ENCODE data around the gene CEP76. TPM values are rescaled to one million over a fixed set of nuclear protein-coding genes. Genes with fewer than 3 reads are reported as not detected.

Gene CEP76
- total RNA-seq, 1 donor = 10.1 TPM

DNA sequence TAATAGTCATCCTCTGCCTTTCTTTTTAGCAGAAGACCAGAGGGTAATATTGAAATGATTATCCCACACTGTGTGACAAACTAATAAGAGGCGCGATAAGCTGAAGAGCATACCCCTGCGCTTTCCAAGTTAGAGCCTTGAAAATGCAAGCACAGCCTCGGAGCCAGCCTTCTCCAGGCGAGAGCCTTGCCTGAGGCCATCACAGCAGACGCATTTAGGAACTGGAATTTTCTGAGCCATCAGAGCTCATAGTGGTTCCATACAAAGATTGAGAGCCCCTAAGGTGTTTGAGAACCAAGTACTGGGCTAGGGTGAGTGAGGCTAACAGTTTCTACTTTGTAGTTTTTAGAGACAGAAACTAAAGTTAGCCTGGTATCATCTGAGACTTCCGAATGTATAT is 20.2 kb upstream of the CEP76 start:
- Histone ChIP-seq H3K4me1 (ENCODE audit: insufficient read depth, low read length) (no peaks in the 10 kb centered on the region), H3K4me2 (ENCODE audit: insufficient read depth, low read length) (no peak overlapping the region), H3K79me2 (ENCODE audit: insufficient read depth, low read length) (no peaks in the 10 kb centered on the region), H3K36me3 (ENCODE audit: insufficient read depth, low read length) (peaks cover 49% of the 10 kb centered on the region), H3K9me3 (ENCODE audit: low read depth, low read length) (no peaks in the 10 kb centered on the region), H4K20me1 (ENCODE audit: insufficient read depth, low read length) (no peaks in the 10 kb centered on the region), H3K4me3 (ENCODE audit: insufficient read depth, low read length) (no peak overlapping the region), H3K27me3 (ENCODE audit: insufficient read depth, low read length) (no peaks in the 10 kb centered on the region), H2AFZ (ENCODE audit: low read length) (no peak overlapping the region), H3K27ac (ENCODE audit: low read depth, low read length) (no peak overlapping the region)
- TF ChIP-seq, protein P1, sequence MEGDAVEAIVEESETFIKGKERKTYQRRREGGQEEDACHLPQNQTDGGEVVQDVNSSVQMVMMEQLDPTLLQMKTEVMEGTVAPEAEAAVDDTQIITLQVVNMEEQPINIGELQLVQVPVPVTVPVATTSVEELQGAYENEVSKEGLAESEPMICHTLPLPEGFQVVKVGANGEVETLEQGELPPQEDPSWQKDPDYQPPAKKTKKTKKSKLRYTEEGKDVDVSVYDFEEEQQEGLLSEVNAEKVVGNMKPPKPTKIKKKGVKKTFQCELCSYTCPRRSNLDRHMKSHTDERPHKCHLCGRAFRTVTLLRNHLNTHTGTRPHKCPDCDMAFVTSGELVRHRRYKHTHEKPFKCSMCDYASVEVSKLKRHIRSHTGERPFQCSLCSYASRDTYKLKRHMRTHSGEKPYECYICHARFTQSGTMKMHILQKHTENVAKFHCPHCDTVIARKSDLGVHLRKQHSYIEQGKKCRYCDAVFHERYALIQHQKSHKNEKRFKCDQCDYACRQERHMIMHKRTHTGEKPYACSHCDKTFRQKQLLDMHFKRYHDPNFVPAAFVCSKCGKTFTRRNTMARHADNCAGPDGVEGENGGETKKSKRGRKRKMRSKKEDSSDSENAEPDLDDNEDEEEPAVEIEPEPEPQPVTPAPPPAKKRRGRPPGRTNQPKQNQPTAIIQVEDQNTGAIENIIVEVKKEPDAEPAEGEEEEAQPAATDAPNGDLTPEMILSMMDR (IDR thresholded peaks at IDR 0.05; ENCODE audit: extremely low read depth, low read depth, low read length) = no peak
- DNase-seq (ENCODE audit: insufficient read length, low spot score, missing footprints) = no peak

DNA sequence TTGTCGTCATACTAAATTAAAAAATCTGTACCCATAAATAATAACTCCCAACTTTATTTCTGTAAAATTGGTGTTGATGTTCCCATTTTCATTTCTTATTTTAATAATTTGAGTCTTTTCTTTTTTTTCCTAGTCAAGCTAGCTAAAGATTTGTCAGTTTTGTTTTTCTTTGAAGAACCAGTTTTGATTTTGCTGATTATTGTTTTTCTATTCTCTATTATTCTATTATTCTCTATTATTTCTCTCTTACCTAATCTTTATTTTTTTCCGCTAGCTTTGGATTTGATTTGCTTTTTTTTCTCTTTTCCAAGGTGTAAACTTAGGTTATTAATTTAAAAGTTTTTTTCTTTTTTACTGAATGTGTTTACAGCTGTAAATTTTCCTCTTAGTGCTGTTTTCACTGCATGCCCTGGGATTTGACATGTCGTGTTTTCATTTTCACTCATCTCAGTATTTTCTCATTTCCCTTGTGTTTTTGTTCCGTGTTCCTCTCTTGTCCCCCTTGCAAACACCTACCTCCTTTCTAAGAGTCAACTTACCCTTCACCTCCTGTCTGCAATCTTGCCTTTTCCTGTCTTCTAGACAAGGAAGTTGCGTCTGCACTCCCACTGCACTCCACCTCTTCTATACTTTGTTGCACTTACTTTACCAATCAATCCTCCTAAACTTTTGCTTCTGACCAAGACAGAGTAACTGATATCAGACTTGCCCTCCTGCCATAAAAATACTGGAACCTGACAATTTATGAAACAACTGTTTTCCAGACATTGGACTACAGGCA is 19.2 kb upstream of the CEP76 start:
- Histone ChIP-seq H4K20me1 (ENCODE audit: insufficient read depth, low read length) (no peaks in the 10 kb centered on the region), H2AFZ (ENCODE audit: low read length) (no peak overlapping the region), H3K4me1 (ENCODE audit: insufficient read depth, low read length) (no peaks in the 10 kb centered on the region), H3K79me2 (ENCODE audit: insufficient read depth, low read length) (no peaks in the 10 kb centered on the region), H3K9me3 (ENCODE audit: low read depth, low read length) (no peaks in the 10 kb centered on the region), H3K4me3 (ENCODE audit: insufficient read depth, low read length) (no peak overlapping the region), H3K27me3 (ENCODE audit: insufficient read depth, low read length) (no peaks in the 10 kb centered on the region), H3K27ac (ENCODE audit: low read depth, low read length) (no peak overlapping the region), H3K4me2 (ENCODE audit: insufficient read depth, low read length) (no peak overlapping the region), H3K36me3 (ENCODE audit: insufficient read depth, low read length) (peaks cover 59% of the 10 kb centered on the region)
- TF ChIP-seq, protein P1 (IDR thresholded peaks at IDR 0.05; ENCODE audit: extremely low read depth, low read depth, low read length) = no peak
- DNase-seq (ENCODE audit: insufficient read length, low spot score, missing footprints) = no peak

DNA sequence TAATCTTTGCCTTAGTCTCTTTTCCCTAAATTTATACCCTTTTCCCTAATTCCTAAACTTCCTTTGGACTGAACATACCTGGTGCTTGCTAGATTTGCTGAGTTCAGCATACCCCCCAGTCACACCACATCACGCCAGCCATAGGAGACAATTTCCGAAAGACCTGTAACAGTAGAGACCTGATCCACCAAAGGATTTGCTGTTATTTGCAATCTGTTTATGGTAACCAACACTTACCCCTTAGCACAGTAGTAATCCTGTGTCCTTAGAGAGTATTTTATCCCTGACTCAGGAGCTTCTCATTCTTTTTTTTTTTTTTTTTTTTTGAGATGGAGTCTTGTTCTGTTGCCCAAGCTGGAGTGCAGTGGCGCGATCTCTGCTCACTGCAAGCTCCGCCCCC is 8.9 kb upstream of the CEP76 start:
- Histone ChIP-seq H3K79me2 (ENCODE audit: insufficient read depth, low read length) (peaks cover 21% of the 10 kb centered on the region), H4K20me1 (ENCODE audit: insufficient read depth, low read length) (no peaks in the 10 kb centered on the region)
- no peak for DNase-seq (ENCODE audit: insufficient read length, low spot score, missing footprints)

DNA sequence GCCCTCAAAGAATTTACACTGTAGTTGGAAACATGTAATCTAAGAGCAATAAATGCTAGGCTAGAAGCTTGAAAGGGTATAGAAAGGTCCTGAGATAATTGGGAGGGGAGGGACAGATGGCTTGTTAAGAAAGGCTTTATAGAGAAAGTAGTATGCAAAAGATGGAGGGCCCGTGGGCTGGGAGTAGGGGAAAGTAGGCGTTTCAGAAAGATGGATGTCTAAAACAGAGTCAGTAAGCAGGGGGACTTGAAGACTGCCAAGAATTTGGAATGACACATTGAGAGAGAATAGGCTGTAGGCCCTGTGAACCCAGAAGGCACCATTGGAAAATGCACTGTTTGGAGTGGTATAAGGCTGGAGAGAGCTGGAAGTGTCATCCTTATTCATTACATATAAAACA is 1.1 kb upstream of the CEP76 start:
- H4K20me1 ChIP-seq (ENCODE audit: insufficient read depth, low read length) = peaks cover 13% of the 10 kb centered on the region
- peak overlapping the region; percentile 97 for H3K27ac ChIP-seq (ENCODE audit: low read depth, low read length)
- H3K27me3 ChIP-seq (ENCODE audit: insufficient read depth, low read length) = no peaks in the 10 kb centered on the region
- peak overlapping the region; percentile 91 for H3K4me2 ChIP-seq (ENCODE audit: insufficient read depth, low read length)
- H3K4me1 ChIP-seq (ENCODE audit: insufficient read depth, low read length) = peaks cover 18% of the 10 kb centered on the region
- peak overlapping the region; percentile 97 for H3K4me3 ChIP-seq (ENCODE audit: insufficient read depth, low read length)
- peak; percentile 75 for DNase-seq (ENCODE audit: insufficient read length, low spot score, missing footprints)
- peaks cover 64% of the 10 kb centered on the region for H3K79me2 ChIP-seq (ENCODE audit: insufficient read depth, low read length)
- H3K36me3 ChIP-seq (ENCODE audit: insufficient read depth, low read length) = peaks cover 27% of the 10 kb centered on the region
- peak overlapping the region; percentile 96 for H2AFZ ChIP-seq (ENCODE audit: low read length)
- TF ChIP-seq, protein P1 (IDR thresholded peaks at IDR 0.05; ENCODE audit: extremely low read depth, low read depth, low read length) = no peak
- no peaks in the 10 kb centered on the region for H3K9me3 ChIP-seq (ENCODE audit: low read depth, low read length)

More for the DNA sequence above, 8.9 kb upstream of the CEP76 start:
- Histone ChIP-seq H3K4me2 (ENCODE audit: insufficient read depth, low read length) (no peak overlapping the region), H3K27ac (ENCODE audit: low read depth, low read length) (no peak overlapping the region), H2AFZ (ENCODE audit: low read length) (no peak overlapping the region), H3K27me3 (ENCODE audit: insufficient read depth, low read length) (no peaks in the 10 kb centered on the region), H3K36me3 (ENCODE audit: insufficient read depth, low read length) (peaks cover 64% of the 10 kb centered on the region), H3K9me3 (ENCODE audit: low read depth, low read length) (no peaks in the 10 kb centered on the region), H3K4me1 (ENCODE audit: insufficient read depth, low read length) (no peaks in the 10 kb centered on the region), H3K4me3 (ENCODE audit: insufficient read depth, low read length) (no peak overlapping the region)
- TF ChIP-seq, protein P1 (IDR thresholded peaks at IDR 0.05; ENCODE audit: extremely low read depth, low read depth, low read length) = no peak
